HUDEP-2 (cell line): ENCODE measurements around the gene FHOD3.

Experiments
- DNase-seq, 76 experiments: peaks; one replicate each; lab custom pipeline; 2025; ENCODE audit not compliant: unreplicated experiment in 76 of 76; lab: John Stamatoyannopoulos, UW

FHOD3 gene

GRCh38 chr18:36675076-36675475 lies 377.6 kb downstream of the FHOD3 start:
- no peak for DNase-seq

GRCh38 chr18:36675542-36675941 lies 378.0 kb downstream of the FHOD3 start:
- DNase-seq = no peak

DNA sequence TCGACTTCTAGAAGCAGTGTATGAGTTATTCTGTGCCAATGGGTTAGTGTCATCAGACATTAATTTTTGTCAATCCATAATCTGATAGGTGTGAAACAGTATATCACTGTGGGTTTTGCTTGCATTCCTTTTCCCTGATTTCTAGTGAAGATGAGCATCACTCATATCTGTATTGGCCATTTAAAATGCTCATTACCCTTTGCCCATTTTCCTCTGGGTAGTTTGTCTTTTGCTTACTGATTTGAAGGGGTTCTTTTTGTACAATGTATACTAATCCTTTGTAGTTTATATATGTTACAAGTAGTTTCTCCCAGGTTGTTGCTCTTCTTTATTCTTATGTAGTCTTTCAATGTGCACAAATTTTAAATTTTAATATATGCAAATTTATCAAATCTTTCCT lies 379.1 kb downstream of the FHOD3 start:
- DNase-seq = no peak

GRCh38 chr18:36680042-36680441 lies 382.5 kb downstream of the FHOD3 start:
- no peak for DNase-seq

DNA sequence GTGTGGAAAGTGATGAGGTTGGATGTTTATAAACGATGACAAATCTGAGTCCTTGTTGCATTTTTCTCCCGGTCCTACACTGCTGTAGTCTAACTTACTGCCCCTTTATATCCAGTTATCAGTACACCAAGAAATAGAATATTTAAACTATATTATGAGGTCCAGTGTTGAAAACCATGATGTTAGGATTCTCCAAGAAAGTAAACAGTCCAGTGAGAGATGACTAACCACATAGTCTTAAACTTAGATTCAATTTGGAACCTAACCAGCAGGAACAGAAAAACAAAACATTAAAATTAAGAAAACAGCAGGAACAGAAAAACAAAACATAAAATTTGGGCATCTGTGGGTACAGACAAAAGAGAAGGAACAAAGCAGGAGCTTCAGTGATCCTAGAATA lies 388.1 kb downstream of the FHOD3 start:
- DNase-seq = no peak

DNA sequence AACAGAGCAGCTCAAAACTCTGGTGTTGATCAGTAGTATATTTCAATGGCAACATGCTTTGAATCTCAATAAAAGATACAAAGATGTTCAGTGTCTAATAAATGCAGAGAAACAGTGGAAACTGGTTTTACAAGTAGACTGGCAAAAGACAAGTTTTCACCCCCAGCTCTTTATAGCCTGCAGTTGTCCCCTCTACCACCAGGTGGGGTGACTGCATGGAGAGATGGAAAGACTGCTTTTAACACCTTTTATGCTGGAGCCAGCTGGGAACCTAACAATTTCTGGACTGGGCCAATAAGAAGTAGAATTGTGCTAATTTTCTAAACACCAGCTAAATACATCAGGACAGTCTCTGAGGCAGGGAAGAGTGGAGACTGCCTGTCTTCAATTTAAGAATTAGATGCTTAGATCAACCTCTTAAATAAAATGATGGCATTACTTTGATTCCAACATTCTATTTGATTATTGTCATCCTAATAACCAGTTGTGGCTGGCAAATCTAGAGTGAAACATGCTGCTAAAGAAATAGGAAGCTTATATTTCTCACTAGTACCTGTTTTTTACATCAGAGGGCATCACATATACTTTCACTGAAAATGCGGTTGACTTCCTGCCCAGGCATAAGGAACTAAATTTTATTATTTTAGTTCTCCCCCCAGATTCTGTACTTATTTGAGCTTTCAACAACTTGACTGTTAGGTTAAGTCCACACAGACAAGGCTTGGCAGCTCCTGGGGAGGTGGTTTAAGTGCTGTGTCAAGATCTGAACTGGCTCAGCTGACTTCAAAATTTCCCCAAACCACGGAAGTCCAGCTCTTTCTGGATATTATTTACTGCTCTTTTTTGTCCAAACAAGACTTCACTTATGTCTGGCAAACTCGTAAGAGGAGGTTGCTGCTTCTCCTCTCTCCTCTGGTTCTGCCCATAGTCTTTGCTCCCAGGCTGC lies 390.8 kb downstream of the FHOD3 start:
- peak in 64 of 76 experiments; percentile 4 to 83 (median 50) for DNase-seq

GRCh38 chr18:36692371-36692770 lies 394.9 kb downstream of the FHOD3 start:
- no peak for DNase-seq

DNA sequence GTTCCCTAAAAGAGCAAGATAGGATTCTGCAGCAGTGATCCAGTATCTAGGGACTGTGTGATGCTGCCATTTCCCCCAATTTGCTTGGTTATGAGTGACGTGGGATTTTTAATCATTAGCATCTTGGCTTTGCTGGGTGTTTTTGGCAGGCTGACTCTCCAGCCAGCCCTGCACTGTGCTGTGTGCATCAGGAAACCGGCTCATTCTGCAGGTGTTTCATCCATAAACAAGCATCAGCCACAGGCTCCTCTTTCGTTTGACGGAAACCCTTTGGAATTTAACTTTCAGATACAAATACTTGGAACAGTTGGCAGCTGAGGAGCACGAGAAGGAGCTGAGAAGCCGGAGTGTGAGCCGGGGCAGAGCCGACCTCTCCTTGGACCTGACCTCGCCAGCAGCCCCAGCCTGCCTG lies 395.4 kb downstream of the FHOD3 start:
- no peak for DNase-seq

DNA sequence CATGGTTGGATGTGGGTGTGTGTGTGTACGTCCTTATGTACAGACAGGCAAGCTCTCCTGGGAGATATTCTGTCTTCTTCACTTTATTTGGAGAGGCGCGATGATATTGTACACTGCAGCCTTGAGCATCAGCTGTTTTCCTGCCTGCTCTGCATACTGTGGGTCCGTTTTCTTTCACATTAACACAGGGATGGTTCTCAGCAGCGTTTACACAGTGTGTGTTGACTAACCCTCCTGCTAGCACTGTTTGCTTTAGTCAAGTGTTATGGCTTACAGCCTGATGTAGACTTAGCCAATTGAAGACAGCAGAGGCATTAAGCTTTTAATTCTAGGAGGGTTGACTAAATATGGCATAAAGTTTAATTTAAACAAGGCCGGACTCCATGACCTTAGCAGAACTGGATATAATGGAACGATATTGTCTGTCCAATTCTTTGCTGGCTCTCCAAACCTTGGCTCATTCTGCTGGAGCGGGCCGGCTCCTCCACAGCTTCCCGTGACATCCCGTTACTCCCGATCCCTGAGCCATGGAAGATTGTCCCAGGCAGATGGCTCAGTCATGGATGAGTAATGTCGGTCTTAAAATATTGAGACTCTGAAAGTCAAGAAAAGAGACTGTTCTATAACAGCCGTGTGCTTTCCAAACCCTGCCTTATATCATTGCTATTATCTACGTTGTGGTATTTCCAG lies 396.6 kb downstream of the FHOD3 start:
- no peak for DNase-seq

DNA sequence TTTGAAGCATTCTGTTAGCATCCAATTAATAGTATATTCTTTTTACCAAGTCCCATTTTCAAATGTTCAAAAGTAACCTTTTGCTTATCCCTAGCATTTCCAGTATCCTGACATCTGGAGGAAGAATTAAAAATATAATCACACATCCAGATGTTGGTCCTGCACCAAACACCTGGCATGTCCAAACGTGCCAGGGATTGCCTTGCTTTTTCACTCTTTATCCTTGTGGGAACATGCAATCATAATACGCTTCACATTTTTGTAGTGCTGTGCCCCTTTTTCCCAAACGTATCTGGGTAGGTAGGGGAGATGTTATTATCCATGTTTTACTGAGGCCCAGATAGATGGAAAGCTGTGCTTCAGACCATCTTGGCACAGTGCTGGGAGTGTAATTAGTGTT lies 398.3 kb downstream of the FHOD3 start:
- no peak for DNase-seq

- DNase-seq = no peak
These were observed 400.4 kb downstream of the FHOD3 start for GRCh38 chr18:36697905-36698304.

DNA sequence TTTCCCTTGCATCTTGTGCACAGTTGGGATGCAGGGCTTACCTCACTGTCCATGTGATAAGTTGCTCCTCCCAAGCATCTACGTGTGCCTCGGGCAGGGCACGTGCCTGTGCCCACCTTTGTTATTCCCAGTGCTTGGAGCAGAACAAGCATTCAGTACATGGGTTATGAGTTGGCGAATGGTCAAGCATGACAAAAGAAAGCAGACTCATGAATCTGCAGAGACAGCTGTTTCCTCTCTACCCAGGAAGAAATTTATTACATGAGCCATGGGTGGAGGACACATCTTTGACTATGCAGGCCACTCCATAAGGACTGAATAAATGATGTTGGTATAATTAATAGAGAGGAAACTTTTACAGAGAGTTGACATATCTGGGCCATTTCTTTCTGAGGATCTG lies 403.4 kb downstream of the FHOD3 start:
- no peak for DNase-seq

- DNase-seq = no peak
These were observed 405.0 kb downstream of the FHOD3 start for GRCh38 chr18:36702401-36703013.

GRCh38 chr18:36704156-36704555 lies 406.6 kb downstream of the FHOD3 start:
- DNase-seq = no peak

GRCh38 chr18:36706134-36706881 lies 408.8 kb downstream of the FHOD3 start:
- DNase-seq = no peak

GRCh38 chr18:36708366-36708765 lies 410.9 kb downstream of the FHOD3 start:
- DNase-seq = no peak

GRCh38 chr18:36709315-36709714 lies 411.8 kb downstream of the FHOD3 start:
- DNase-seq = no peak

DNA sequence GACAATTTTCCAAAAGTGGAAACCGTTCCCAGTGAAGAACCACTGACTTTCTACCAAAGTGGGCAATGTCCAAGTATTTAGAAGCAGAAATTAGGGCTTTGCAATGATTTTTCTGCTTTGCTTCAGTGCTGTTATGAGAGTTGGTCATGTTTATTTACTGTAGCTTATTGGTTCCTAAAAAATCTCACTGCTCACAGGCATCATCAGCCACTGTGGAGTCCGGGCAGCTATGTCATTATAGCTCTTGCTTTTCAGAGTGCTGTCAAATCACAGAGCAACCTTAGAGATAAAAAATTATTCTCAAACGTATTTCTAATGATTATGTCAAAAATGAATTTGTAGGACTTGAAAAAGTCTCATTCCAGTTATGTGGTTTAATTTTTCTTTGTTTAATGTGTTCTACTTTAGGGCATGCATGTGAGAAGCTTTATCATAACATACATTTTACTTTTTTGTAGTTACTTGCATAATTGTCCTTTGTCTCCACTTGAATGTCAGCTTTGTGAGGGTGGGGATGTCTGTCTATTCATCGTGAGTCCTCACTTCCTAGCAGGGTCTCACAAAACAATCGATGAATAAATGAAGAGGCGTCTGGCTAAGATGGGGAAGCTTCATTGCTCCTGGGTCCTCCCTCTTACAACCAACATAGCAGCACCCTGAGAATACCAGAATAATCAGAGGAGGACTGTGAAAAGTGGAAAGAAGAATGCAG lies 413.7 kb downstream of the FHOD3 start:
- no peak for DNase-seq

DNA sequence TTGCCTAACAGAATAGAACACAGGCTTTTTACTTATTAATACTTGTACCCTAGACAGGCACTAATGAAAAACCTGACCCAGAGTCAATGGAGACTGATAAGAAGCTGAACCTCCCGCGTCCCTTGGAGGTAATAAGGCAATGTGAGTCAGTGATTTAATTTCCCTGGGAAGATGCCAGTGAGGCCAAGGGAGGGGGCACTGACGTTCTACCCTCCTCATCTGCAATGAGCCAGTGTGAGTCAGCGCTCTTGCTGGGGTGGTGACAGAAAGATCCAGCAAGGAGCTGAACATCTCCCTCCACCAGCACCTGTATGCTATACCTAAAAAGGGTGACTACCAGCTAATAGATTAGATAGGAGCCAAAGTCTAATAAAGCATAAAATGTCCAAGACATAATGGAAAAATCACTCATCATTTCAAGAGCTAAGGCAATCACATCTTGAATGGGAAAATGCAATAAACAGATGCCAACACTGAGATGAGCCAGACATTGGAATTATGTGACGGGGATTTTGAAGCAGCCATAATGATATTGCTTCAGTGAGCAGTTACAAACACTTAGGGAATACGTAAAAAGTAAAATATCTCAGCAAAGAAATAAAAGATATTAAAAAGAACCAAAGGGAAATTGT lies 414.4 kb downstream of the FHOD3 start:
- DNase-seq = peak in 8 of 76 experiments; percentile 14 to 35 (median 25)

GRCh38 chr18:36714476-36714875 lies 417.0 kb downstream of the FHOD3 start:
- no peak for DNase-seq
